GM23338 (cell line): ENCODE measurements around the gene MMP1. TPM values are rescaled to one million over a fixed set of nuclear protein-coding genes. Genes with fewer than 3 reads are reported as not detected.

ENCODE experiments used
- ATAC-seq: fragments of 200-7000 bp; cut with Tn5 transposase; 3 replicates; pipeline ENCODE4 v1.9.1; 2020
- DNase-seq: peaks from one replicate; pipeline ENCODE4 v3.0.0-alpha.2; 2015; ENCODE audit warnings: low spot score
- H2AFZ ChIP-seq: fragments of 200-600 bp; sonication (generic); 2 replicates; pipeline ENCODE4 v1.8.0; 2016; ENCODE audit warnings: antibody characterized with exemption, mild to moderate bottlenecking, moderate library complexity
- H3F3A ChIP-seq: fragments of 200-600 bp; sonication (generic); replicated peaks from 2 replicates; pipeline ENCODE4 v1.8.0; 2017; ENCODE audit warnings: antibody characterized with exemption, mixed run types, low read depth
- H3K27ac ChIP-seq: fragments of 200-600 bp; sonication (generic); 2 replicates; pipeline ENCODE4 v1.6.1; 2016; ENCODE audit warnings: low read depth
- H3K27me3 ChIP-seq: fragments of 200-600 bp; sonication (generic); 2 replicates; pipeline ENCODE4 v1.8.0; 2016; ENCODE audit warnings: mild to moderate bottlenecking, mixed run types, moderate library complexity; ENCODE audit not compliant: insufficient read depth
- H3K36me3 ChIP-seq: fragments of 200-600 bp; sonication (generic); 2 replicates; pipeline ENCODE4 v1.8.0; 2016; ENCODE audit warnings: mild to moderate bottlenecking; ENCODE audit not compliant: insufficient read depth
- H3K4me1 ChIP-seq: fragments of 200-600 bp; sonication (generic); 2 replicates; pipeline ENCODE4 v1.8.0; 2016; ENCODE audit warnings: mild to moderate bottlenecking, moderate library complexity; ENCODE audit not compliant: insufficient read depth
- H3K4me2 ChIP-seq: fragments of 200-600 bp; sonication (generic); 2 replicates; pipeline ENCODE4 v1.7.1; 2017; ENCODE audit warnings: mixed run types
- H3K4me3 ChIP-seq: fragments of 200-600 bp; sonication (generic); 2 replicates; pipeline ENCODE4 v1.6.1; 2016; ENCODE audit warnings: mixed run types
- H3K79me2 ChIP-seq: fragments of 200-600 bp; sonication (generic); replicated peaks from 2 replicates; pipeline ENCODE4 v1.8.0; 2017; ENCODE audit warnings: mild to moderate bottlenecking; ENCODE audit not compliant: insufficient read depth
- H3K9me2 ChIP-seq: fragments of 200-600 bp; sonication (generic); 2 replicates; pipeline ENCODE4 v1.8.0; 2017; ENCODE audit not compliant: insufficient read depth
- H4K20me1 ChIP-seq: fragments of 200-600 bp; sonication (generic); replicated peaks from 2 replicates; pipeline ENCODE4 v1.8.0; 2017; ENCODE audit warnings: mild to moderate bottlenecking; ENCODE audit not compliant: insufficient read depth
- H3K27ac Mint-ChIP-seq: 2 replicates; pipeline ENCODE4 v1.8.0; 2020; ENCODE audit warnings: inconsistent platforms, mild to moderate bottlenecking, moderate library complexity, mixed read lengths
- H3K27me3 Mint-ChIP-seq: 3 replicates; pipeline ENCODE4 v1.8.0; 2022; ENCODE audit warnings: low read depth, mild to moderate bottlenecking, moderate library complexity, mixed read lengths, inconsistent platforms; ENCODE audit not compliant: insufficient read depth, poor library complexity
- H3K36me3 Mint-ChIP-seq: 3 replicates; pipeline ENCODE4 v1.8.0; 2021; ENCODE audit warnings: low read depth, mild to moderate bottlenecking, inconsistent platforms, moderate library complexity, mixed read lengths
- H3K4me1 Mint-ChIP-seq: 3 replicates; pipeline ENCODE4 v1.8.0; 2020; ENCODE audit warnings: mild to moderate bottlenecking, inconsistent platforms, mixed read lengths
- H3K4me3 Mint-ChIP-seq: 3 replicates; pipeline ENCODE4 v1.8.0; 2021; ENCODE audit warnings: moderate library complexity, mild to moderate bottlenecking, inconsistent platforms, mixed read lengths
- H3K9me3 Mint-ChIP-seq: 3 replicates; pipeline ENCODE4 v1.8.0; 2020; ENCODE audit warnings: moderate library complexity, mild to moderate bottlenecking, inconsistent platforms, mixed read lengths
- EZH2 ChIP-seq: fragments of 200-600 bp; sonication (generic); IDR thresholded peaks from one replicate; pipeline ENCODE4 v1.8.0; 2017; ENCODE audit warnings: antibody characterized with exemption, mild to moderate bottlenecking, low read depth; ENCODE audit not compliant: unreplicated experiment
- JUNB ChIP-seq: IDR thresholded peaks from one replicate; pipeline ENCODE4 v1.6.1; 2016; ENCODE audit warnings: antibody characterized with exemption; ENCODE audit not compliant: unreplicated experiment
- POLR2AphosphoS5 ChIP-seq: IDR thresholded peaks from 2 replicates; pipeline ENCODE4 v1.6.1; 2016; ENCODE audit warnings: antibody characterized with exemption, low read depth
- STAT1 ChIP-seq: IDR thresholded peaks from one replicate; pipeline ENCODE4 v1.6.1; 2016; ENCODE audit warnings: antibody characterized with exemption; ENCODE audit not compliant: unreplicated experiment
- polyA plus RNA-seq: library from polyadenylated mRNA; unstranded; fragments of >200 nt; fragmentation: Nextera tagmentation; extraction: Ambion mirVana; gene quantifications from 2 replicates; pipeline ENCODE4 v1.2.1, GENCODE V29; 2016
- total RNA-seq: library from RNA; depleted of rRNA; stranded (reverse); fragments of >200 nt; shearing (Covaris generic); gene quantifications from 2 replicates; pipeline ENCODE4 v1.2.3, GENCODE V29; 2014
- TF ChIP-seq, protein P1 (sequence below): fragments of 250-450 bp; sonication (Bioruptor Pico); IDR thresholded peaks from 2 replicates; pipeline ENCODE4 v1.5.0; 2020; ENCODE audit warnings: mild to moderate bottlenecking, moderate library complexity
- TF ChIP-seq, protein P2 (sequence below): IDR thresholded peaks from 2 replicates; pipeline ENCODE4 v1.6.1; 2016; ENCODE audit warnings: antibody characterized with exemption

MMP1 gene
- total and polyA plus RNA-seq, 2 experiments from 2014 or later = not detected

DNA sequence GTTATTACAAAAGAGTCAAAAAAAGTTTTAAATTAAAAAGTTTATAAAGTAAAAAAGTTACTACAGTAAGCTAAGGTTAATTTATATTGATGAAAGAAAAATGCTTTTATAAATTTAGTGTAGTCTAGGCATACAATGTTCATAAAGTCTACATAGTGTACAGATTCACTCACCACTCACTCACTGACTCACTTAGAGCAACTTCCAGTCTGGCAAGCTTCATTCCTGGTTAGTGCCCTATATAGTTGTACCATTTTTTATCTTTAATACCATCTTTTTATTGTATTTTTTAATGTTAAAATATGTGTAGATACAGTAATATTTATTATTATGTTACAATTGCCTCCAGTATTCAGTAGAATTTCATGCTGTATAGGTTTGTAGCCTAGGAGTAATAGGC lies 14.9 kb downstream of the MMP1 start (continued):
- TF ChIP-seq, protein P1, sequence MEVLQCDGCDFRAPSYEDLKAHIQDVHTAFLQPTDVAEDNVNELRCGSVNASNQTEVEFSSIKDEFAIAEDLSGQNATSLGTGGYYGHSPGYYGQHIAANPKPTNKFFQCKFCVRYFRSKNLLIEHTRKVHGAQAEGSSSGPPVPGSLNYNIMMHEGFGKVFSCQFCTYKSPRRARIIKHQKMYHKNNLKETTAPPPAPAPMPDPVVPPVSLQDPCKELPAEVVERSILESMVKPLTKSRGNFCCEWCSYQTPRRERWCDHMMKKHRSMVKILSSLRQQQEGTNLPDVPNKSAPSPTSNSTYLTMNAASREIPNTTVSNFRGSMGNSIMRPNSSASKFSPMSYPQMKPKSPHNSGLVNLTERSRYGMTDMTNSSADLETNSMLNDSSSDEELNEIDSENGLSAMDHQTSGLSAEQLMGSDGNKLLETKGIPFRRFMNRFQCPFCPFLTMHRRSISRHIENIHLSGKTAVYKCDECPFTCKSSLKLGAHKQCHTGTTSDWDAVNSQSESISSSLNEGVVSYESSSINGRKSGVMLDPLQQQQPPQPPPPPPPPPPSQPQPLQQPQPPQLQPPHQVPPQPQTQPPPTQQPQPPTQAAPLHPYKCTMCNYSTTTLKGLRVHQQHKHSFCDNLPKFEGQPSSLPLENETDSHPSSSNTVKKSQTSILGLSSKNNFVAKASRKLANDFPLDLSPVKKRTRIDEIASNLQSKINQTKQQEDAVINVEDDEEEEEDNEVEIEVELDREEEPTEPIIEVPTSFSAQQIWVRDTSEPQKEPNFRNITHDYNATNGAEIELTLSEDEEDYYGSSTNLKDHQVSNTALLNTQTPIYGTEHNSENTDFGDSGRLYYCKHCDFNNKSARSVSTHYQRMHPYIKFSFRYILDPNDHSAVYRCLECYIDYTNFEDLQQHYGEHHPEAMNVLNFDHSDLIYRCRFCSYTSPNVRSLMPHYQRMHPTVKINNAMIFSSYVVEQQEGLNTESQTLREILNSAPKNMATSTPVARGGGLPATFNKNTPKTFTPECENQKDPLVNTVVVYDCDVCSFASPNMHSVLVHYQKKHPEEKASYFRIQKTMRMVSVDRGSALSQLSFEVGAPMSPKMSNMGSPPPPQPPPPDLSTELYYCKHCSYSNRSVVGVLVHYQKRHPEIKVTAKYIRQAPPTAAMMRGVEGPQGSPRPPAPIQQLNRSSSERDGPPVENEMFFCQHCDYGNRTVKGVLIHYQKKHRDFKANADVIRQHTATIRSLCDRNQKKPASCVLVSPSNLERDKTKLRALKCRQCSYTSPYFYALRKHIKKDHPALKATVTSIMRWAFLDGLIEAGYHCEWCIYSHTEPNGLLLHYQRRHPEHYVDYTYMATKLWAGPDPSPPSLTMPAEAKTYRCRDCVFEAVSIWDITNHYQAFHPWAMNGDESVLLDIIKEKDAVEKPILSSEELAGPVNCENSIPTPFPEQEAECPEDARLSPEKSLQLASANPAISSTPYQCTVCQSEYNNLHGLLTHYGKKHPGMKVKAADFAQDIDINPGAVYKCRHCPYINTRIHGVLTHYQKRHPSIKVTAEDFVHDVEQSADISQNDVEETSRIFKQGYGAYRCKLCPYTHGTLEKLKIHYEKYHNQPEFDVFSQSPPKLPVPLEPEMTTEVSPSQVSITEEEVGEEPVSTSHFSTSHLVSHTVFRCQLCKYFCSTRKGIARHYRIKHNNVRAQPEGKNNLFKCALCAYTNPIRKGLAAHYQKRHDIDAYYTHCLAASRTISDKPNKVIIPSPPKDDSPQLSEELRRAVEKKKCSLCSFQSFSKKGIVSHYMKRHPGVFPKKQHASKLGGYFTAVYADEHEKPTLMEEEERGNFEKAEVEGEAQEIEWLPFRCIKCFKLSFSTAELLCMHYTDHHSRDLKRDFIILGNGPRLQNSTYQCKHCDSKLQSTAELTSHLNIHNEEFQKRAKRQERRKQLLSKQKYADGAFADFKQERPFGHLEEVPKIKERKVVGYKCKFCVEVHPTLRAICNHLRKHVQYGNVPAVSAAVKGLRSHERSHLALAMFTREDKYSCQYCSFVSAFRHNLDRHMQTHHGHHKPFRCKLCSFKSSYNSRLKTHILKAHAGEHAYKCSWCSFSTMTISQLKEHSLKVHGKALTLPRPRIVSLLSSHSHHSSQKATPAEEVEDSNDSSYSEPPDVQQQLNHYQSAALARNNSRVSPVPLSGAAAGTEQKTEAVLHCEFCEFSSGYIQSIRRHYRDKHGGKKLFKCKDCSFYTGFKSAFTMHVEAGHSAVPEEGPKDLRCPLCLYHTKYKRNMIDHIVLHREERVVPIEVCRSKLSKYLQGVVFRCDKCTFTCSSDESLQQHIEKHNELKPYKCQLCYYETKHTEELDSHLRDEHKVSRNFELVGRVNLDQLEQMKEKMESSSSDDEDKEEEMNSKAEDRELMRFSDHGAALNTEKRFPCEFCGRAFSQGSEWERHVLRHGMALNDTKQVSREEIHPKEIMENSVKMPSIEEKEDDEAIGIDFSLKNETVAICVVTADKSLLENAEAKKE (CRISPR knock-in tag) = no peak
- TF ChIP-seq EZH2 = no peak
- TF ChIP-seq STAT1 = no peak
- no peak for TF ChIP-seq POLR2AphosphoS5
- no peak for TF ChIP-seq JUNB

DNA sequence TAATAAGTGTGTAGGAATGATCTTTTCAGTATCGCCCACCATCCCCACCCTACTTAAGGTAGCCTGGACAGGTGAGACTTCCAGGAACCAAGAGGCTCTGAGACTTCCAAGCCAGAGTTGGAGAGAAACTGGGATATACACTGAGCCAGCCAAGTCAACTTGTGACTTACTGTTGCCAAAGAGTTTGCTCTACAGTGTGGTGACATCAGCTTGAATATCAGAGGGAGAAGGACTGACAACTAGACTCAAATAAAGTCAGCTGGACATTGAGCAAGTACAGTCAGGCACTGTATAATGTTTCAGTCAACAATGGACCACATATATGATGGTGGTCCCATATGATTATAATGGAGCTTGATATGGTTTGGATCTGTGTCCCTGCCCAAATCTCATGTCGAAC lies 16.3 kb downstream of the MMP1 start:
- no peak overlapping the region for H3K4me3 ChIP-seq
- H3K36me3 ChIP-seq = no peaks in the 10 kb centered on the region
- Mint-ChIP-seq H3K9me3 (no peaks in the 10 kb centered on the region), H3K4me3 (no peak overlapping the region), H3K27ac (no peak overlapping the region), H3K36me3 (no peaks in the 10 kb centered on the region), H3K27me3 (no peaks in the 10 kb centered on the region), H3K4me1 (peaks cover 13% of the 10 kb centered on the region; the same call in 2 of the 3 replicates)
- TF ChIP-seq, protein P1 (CRISPR knock-in tag) = no peak
- TF ChIP-seq, protein P2, sequence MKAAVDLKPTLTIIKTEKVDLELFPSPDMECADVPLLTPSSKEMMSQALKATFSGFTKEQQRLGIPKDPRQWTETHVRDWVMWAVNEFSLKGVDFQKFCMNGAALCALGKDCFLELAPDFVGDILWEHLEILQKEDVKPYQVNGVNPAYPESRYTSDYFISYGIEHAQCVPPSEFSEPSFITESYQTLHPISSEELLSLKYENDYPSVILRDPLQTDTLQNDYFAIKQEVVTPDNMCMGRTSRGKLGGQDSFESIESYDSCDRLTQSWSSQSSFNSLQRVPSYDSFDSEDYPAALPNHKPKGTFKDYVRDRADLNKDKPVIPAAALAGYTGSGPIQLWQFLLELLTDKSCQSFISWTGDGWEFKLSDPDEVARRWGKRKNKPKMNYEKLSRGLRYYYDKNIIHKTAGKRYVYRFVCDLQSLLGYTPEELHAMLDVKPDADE = no peak
- TF ChIP-seq POLR2AphosphoS5 = no peak
- no peaks in the 10 kb centered on the region for H3K27me3 ChIP-seq
- H3K4me1 ChIP-seq = peaks cover 11% of the 10 kb centered on the region
- no peaks in the 10 kb centered on the region for H3K9me2 ChIP-seq
- no peak overlapping the region for H3K27ac ChIP-seq
- H4K20me1 ChIP-seq = no peaks in the 10 kb centered on the region
- DNase-seq (no peak), ATAC-seq (no peak)
- no peak overlapping the region for H2AFZ ChIP-seq
- H3K4me2 ChIP-seq = no peak overlapping the region
- no peaks in the 10 kb centered on the region for H3K79me2 ChIP-seq
- H3F3A ChIP-seq = no peaks in the 10 kb centered on the region
